Keratinocyte (primary cell): ENCODE results near the gene BOC. TPM values are rescaled to one million over a fixed set of nuclear protein-coding genes. Genes with fewer than 3 reads are reported as not detected.

Experiments used
- DNase-seq: peaks from one replicate; pipeline ENCODE4 v3.0.0-alpha.2; 2011; ENCODE audit warnings: low read depth, missing footprints, low spot score
- FAIRE-seq: peaks from 2 replicates; lab custom pipeline; 2011; peaks lifted over from hg19 to GRCh38; lab: Jason Lieb, UNC
- H2AFZ ChIP-seq: 2 replicates; pipeline ENCODE4 v1.6.0; 2012; ENCODE audit warnings: low read length, control low read depth, inconsistent platforms; ENCODE audit not compliant: control insufficient read depth
- H3K27ac ChIP-seq: 2 replicates; pipeline ENCODE4 v1.5.1; 2011; ENCODE audit warnings: low read length; ENCODE audit not compliant: control insufficient read depth, insufficient read depth
- H3K27me3 ChIP-seq: 3 replicates; pipeline ENCODE4 v1.6.0; 2011; ENCODE audit warnings: low read length; ENCODE audit not compliant: control insufficient read depth, insufficient read depth; ENCODE audit errors: extremely low read depth
- H3K36me3 ChIP-seq, 2 experiments: 2 replicates in 1 of 2; 3 replicates in 1 of 2; pipeline ENCODE4 v1.5.1; 2011; ENCODE audit warnings: low read length in 2 of 2, mild to moderate bottlenecking in 1 of 2; ENCODE audit not compliant: control insufficient read depth in 2 of 2, insufficient read depth in 2 of 2; ENCODE audit errors: extremely low read depth in 1 of 2
- H3K4me1 ChIP-seq: 3 replicates; pipeline ENCODE4 v1.5.1; 2011; ENCODE audit warnings: low read length; ENCODE audit not compliant: control insufficient read depth, insufficient read depth; ENCODE audit errors: extremely low read depth
- H3K4me2 ChIP-seq: 3 replicates; pipeline ENCODE4 v1.6.0; 2011; ENCODE audit warnings: low read depth, low read length; ENCODE audit not compliant: control insufficient read depth, insufficient read depth; ENCODE audit errors: extremely low read depth
- H3K4me3 ChIP-seq, 3 experiments: fragments of 200-600 bp in 1 of 3; sonication (generic) in 1 of 3; 2 replicates in 2 of 3; 3 replicates in 1 of 3; pipeline ENCODE4 v1.5.1; 2011 to 2016; ENCODE audit warnings: low read length in 3 of 3, mild to moderate bottlenecking in 3 of 3, control low read depth in 2 of 3, inconsistent platforms in 1 of 3, low read depth in 1 of 3, mixed read lengths in 1 of 3, mixed run types in 1 of 3, moderate library complexity in 1 of 3; ENCODE audit not compliant: control insufficient read depth in 2 of 3, insufficient read depth in 2 of 3; ENCODE audit errors: extremely low read depth in 1 of 3
- H3K79me2 ChIP-seq: 2 replicates; pipeline ENCODE4 v1.6.0; 2012; ENCODE audit warnings: low read length; ENCODE audit not compliant: control insufficient read depth, insufficient read depth
- H3K9ac ChIP-seq: 3 replicates; pipeline ENCODE4 v1.6.0; 2011; ENCODE audit warnings: low read length; ENCODE audit not compliant: control insufficient read depth, insufficient read depth; ENCODE audit errors: extremely low read depth
- H3K9me1 ChIP-seq: 3 replicates; pipeline ENCODE4 v1.6.0; 2011; ENCODE audit warnings: low read length; ENCODE audit not compliant: control insufficient read depth, insufficient read depth; ENCODE audit errors: extremely low read depth
- H3K9me3 ChIP-seq: 2 replicates; pipeline ENCODE4 v1.5.1; 2012; ENCODE audit warnings: low read depth, low read length; ENCODE audit not compliant: control insufficient read depth
- H4K20me1 ChIP-seq: 3 replicates; pipeline ENCODE4 v1.6.0; 2011; ENCODE audit warnings: low read length; ENCODE audit not compliant: control insufficient read depth, insufficient read depth; ENCODE audit errors: extremely low read depth
- CTCF ChIP-seq, 3 experiments: IDR thresholded peaks in 1 of 3; conservative IDR thresholded peaks in 1 of 3; optimal IDR thresholded peaks in 1 of 3; 2 replicates in 2 of 3; 3 replicates in 1 of 3; pipeline versions ENCODE3 to v1.5.1; 2011; ENCODE audit warnings: low read length in 3 of 3, mild to moderate bottlenecking in 3 of 3, moderate library complexity in 2 of 3, control low read depth in 1 of 3, inconsistent platforms in 1 of 3; ENCODE audit not compliant: insufficient read depth in 2 of 3; ENCODE audit errors: extremely low read depth in 1 of 3
- EZH2 ChIP-seq: IDR thresholded peaks from one replicate; pipeline ENCODE4 v1.6.1; 2012; ENCODE audit warnings: inconsistent platforms, mild to moderate bottlenecking, low read length, moderate library complexity
- dilution Hi-C: fragments of 300-500 bp; cut with MboI; formaldehyde crosslinking; loops from one replicate; pipeline ENCODE4 v1.7.0; 2020; ENCODE audit warnings: low sequenced_read_pairs; ENCODE audit not compliant: extremely low pct_ligation_motif_present
- polyA plus RNA-seq, 5 experiments: library from polyadenylated mRNA; depleted of rRNA in 3 of 5; stranded (reverse) in 3 of 5; stranded (forward) in 1 of 5; unstranded in 1 of 5; fragments of >200 nt; gene quantifications; 1 replicate in 1 of 5; 2 replicates in 3 of 5; 3 replicates in 1 of 5; pipeline versions ENCODE4 v1.2.1 to v1.2.3, GENCODE V29; 2011 to 2012; ENCODE audit warnings: missing spikeins in 2 of 5, low read depth in 1 of 5, low replicate concordance in 1 of 5

The BOC gene
- polyA plus RNA-seq, 1 donor (not counting 4 experiments of a cell fraction or from before 2014, with no cell fraction given) = 11.2 TPM

DNA sequence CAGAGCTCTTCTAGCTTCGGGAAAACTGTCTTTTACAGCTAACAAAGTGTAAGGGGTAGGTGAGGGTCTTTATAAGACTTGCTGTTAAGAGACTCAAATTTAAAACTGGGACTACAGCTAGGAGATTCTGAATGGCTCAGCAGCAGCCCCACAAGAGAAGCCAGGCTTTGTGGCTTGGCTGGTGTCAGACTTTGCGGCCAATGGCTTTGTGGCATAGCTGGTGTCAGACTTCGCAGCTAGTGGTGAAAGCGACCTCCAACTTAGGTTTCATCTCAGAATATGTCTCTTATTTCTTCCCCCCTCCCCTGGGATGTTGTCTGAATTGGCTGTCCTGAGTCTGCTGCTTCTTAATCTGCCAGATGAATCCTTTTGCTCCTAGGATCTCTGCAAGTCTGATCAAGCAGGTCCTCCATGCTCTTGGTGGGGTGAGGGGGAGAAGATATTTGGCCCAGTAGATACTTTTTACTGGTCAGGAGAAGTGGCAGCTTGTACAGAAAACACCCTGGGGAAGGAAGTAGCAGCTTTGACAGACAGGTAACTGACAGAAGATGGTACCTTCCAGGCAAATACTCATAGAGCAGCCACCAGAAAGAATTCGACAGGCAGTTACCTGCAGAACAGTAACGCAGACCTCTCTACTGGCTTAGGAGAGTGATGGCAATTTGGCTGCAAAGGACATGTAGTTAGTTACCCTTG, 8.4 kb downstream of the BOC start:
- peak; percentile 98 for FAIRE-seq
- H3K79me2 ChIP-seq = no peaks in the 10 kb centered on the region
- H4K20me1 ChIP-seq = no peaks in the 10 kb centered on the region
- peaks cover 32% of the 10 kb centered on the region for H3K4me1 ChIP-seq
- no peak for TF ChIP-seq EZH2
- TF ChIP-seq CTCF (optimal IDR thresholded peaks at IDR 0.05 in 1 of 3, IDR thresholded peaks at IDR 0.05 in 1 of 3, conservative IDR thresholded peaks at IDR 0.05 in 1 of 3; ENCODE audit: extremely low read depth in 1 of 3, insufficient read depth in 2 of 3, low read length in 3 of 3) = no peak
- dilution Hi-C loops = no loop called here
- no peaks in the 10 kb centered on the region for H3K9me1 ChIP-seq
- H2AFZ ChIP-seq = no peak overlapping the region
- H3K27ac ChIP-seq = no peak overlapping the region
- DNase-seq = no peak
- H3K36me3 ChIP-seq = peaks cover 1 to 4% of the 10 kb centered on the region in 2 experiments
- no peaks in the 10 kb centered on the region for H3K9me3 ChIP-seq
- H3K27me3 ChIP-seq = no peaks in the 10 kb centered on the region
- no peak overlapping the region for H3K4me3 ChIP-seq
- H3K4me2 ChIP-seq = peak overlapping the region; percentile 60
- H3K9ac ChIP-seq = no peak overlapping the region

- no peaks in the 10 kb centered on the region for H4K20me1 ChIP-seq
- no peak overlapping the region for H2AFZ ChIP-seq
- peaks cover 1 to 4% of the 10 kb centered on the region in 2 experiments for H3K36me3 ChIP-seq
- no peaks in the 10 kb centered on the region for H3K79me2 ChIP-seq
- H3K4me2 ChIP-seq = no peak overlapping the region
- no peak overlapping the region for H3K4me3 ChIP-seq
- TF ChIP-seq CTCF (optimal IDR thresholded peaks at IDR 0.05 in 1 of 3, IDR thresholded peaks at IDR 0.05 in 1 of 3, conservative IDR thresholded peaks at IDR 0.05 in 1 of 3; ENCODE audit: extremely low read depth in 1 of 3, insufficient read depth in 2 of 3, low read length in 3 of 3) = no peak
- TF ChIP-seq EZH2 = no peak
- H3K9me3 ChIP-seq = no peaks in the 10 kb centered on the region
- FAIRE-seq (peak; percentile 17), DNase-seq (no peak)
- no peaks in the 10 kb centered on the region for H3K9me1 ChIP-seq
- dilution Hi-C loops = no loop called here
- peaks cover 26% of the 10 kb centered on the region for H3K4me1 ChIP-seq
- no peaks in the 10 kb centered on the region for H3K27me3 ChIP-seq
- no peak overlapping the region for H3K27ac ChIP-seq
- H3K9ac ChIP-seq = no peak overlapping the region
These were observed 9.4 kb downstream of the BOC start for GRCh38 chr3:113220721-113221120.
